Prostate gland (tissue), 2 donors: ENCODE data around the gene NLRX1.

Experiments
- CTCF ChIP-seq, 4 experiments: fragments of 200-600 bp in 2 of 4; fragments of 450-650 bp in 2 of 4; sonication (generic) in 2 of 4; IDR thresholded peaks; 1 replicate in 3 of 4; 2 replicates in 1 of 4; pipeline ENCODE4 v1.5.1; 2016 to 2019; ENCODE audit warnings: antibody characterized with exemption in 4 of 4, mild to moderate bottlenecking in 2 of 4, moderate library complexity in 2 of 4
- POLR2AphosphoS5 ChIP-seq: sonication (generic); formaldehyde crosslinking; IDR thresholded peaks from one replicate; pipeline ENCODE4 v1.6.1; 2017; ENCODE audit warnings: antibody characterized with exemption

GRCh38 chr11:119126675-119127268 lies 41.8 kb upstream of the NLRX1 start:
- TF ChIP-seq POLR2AphosphoS5 (no peak), CTCF (IDR thresholded peaks at IDR 0.05) (no peak)
